Liver (tissue), 9 donors: Measurements from ENCODE around the gene SLC39A10. TPM values are rescaled to one million over a fixed set of nuclear protein-coding genes. Genes with fewer than 3 reads are reported as not detected.

Experiments
- DNase-seq: peaks from one replicate; pipeline ENCODE4 v3.0.0-alpha.2; 2017; ENCODE audit warnings: low spot score
- H3K27ac ChIP-seq, 2 donors: one replicate each; pipeline ENCODE4 v1.7.0; 2013; ENCODE audit warnings: inconsistent platforms in 2 of 2, low read length in 2 of 2, control low read depth in 1 of 2, low read depth in 1 of 2, mild to moderate bottlenecking in 1 of 2
- H3K27me3 ChIP-seq, 4 donors: one replicate each; pipeline versions ENCODE4 v1.6.1 to v1.7.0; 2013; ENCODE audit warnings: low read length in 3 of 4, inconsistent platforms in 1 of 4, mild to moderate bottlenecking in 1 of 4, moderate library complexity in 1 of 4; ENCODE audit not compliant: control insufficient read depth in 4 of 4, insufficient read depth in 4 of 4
- H3K36me3 ChIP-seq, 4 donors: one replicate each; pipeline versions ENCODE4 v1.6.1 to v1.7.0; 2013; ENCODE audit warnings: low read length in 3 of 4, mild to moderate bottlenecking in 3 of 4, low read depth in 1 of 4, moderate library complexity in 1 of 4; ENCODE audit not compliant: control insufficient read depth in 4 of 4, insufficient read depth in 3 of 4
- H3K4me1 ChIP-seq, 4 donors: one replicate each; pipeline versions ENCODE4 v1.6.1 to v1.7.0; 2013; ENCODE audit warnings: low read length in 3 of 4, mild to moderate bottlenecking in 3 of 4, moderate library complexity in 1 of 4; ENCODE audit not compliant: control insufficient read depth in 4 of 4, insufficient read depth in 4 of 4
- H3K4me3 ChIP-seq, 3 donors: one replicate each; pipeline versions ENCODE4 v1.6.1 to v1.7.0; 2013; ENCODE audit warnings: low read length in 3 of 3, control low read depth in 1 of 3, low read depth in 1 of 3, mild to moderate bottlenecking in 1 of 3
- H3K9ac ChIP-seq, 2 donors: one replicate each; pipeline ENCODE4 v1.7.0; 2013; ENCODE audit warnings: low read length in 2 of 2, mild to moderate bottlenecking in 2 of 2, moderate library complexity in 2 of 2, control low read depth in 1 of 2, low read depth in 1 of 2
- H3K9me3 ChIP-seq, 4 donors: one replicate each; pipeline versions ENCODE4 v1.6.1 to v1.7.0; 2013; ENCODE audit warnings: low read length in 3 of 4; ENCODE audit not compliant: control insufficient read depth in 4 of 4
- EGR1 ChIP-seq, 2 donors: IDR thresholded peaks; 2 replicates each; pipeline ENCODE4 v1.6.1; 2016 to 2018; ENCODE audit warnings: antibody characterized with exemption in 2 of 2, low read depth in 2 of 2
- FOXA1 ChIP-seq: IDR thresholded peaks from 2 replicates; pipeline ENCODE4 v1.6.1; 2016; ENCODE audit warnings: antibody characterized with exemption
- FOXA2 ChIP-seq: IDR thresholded peaks from 2 replicates; pipeline ENCODE4 v1.6.1; 2016; ENCODE audit warnings: antibody characterized with exemption
- GABPA ChIP-seq, 2 donors: IDR thresholded peaks in 1 of 2; conservative IDR thresholded peaks in 1 of 2; 2 replicates each; pipeline ENCODE4 v1.6.1; 2016; ENCODE audit warnings: antibody characterized with exemption in 2 of 2, mild to moderate bottlenecking in 1 of 2, moderate library complexity in 1 of 2
- HNF4G ChIP-seq: IDR thresholded peaks from 2 replicates; pipeline ENCODE4 v1.6.1; 2016; ENCODE audit warnings: antibody characterized with exemption
- JUND ChIP-seq, 2 donors: IDR thresholded peaks; 2 replicates each; pipeline ENCODE4 v1.6.1; 2016; ENCODE audit warnings: antibody characterized with exemption in 2 of 2
- NR2F2 ChIP-seq: IDR thresholded peaks from 2 replicates; pipeline ENCODE4 v1.6.1; 2016; ENCODE audit warnings: antibody characterized with exemption
- RAD21 ChIP-seq, 2 donors: IDR thresholded peaks; 2 replicates each; pipeline ENCODE4 v1.6.1; 2016; ENCODE audit warnings: antibody characterized with exemption in 2 of 2, mild to moderate bottlenecking in 2 of 2
- RXRA ChIP-seq, 2 donors: IDR thresholded peaks; 2 replicates each; pipeline ENCODE4 v1.6.1; 2017 to 2018; ENCODE audit warnings: antibody characterized with exemption in 2 of 2, mild to moderate bottlenecking in 1 of 2
- SP1 ChIP-seq: IDR thresholded peaks from 2 replicates; pipeline ENCODE4 v1.6.1; 2018; ENCODE audit warnings: antibody characterized with exemption, mild to moderate bottlenecking
- TAF1 ChIP-seq: conservative IDR thresholded peaks from 2 replicates; pipeline ENCODE4 v1.6.1; 2016; ENCODE audit warnings: antibody characterized with exemption, mild to moderate bottlenecking
- YY1 ChIP-seq: IDR thresholded peaks from 2 replicates; pipeline ENCODE4 v1.6.1; 2016; ENCODE audit warnings: antibody characterized with exemption, mild to moderate bottlenecking
- WGBS: extraction: QIAGEN DNeasy Blood & Tissue Kit; methylation state at CpG from one replicate; pipeline ENCODE4 v1.1.7; 2013; 5-methylcytosine and 5-hydroxymethylcytosine counted together
- polyA plus RNA-seq, 2 donors: library from polyadenylated mRNA; stranded (reverse) in 1 of 2; unstranded in 1 of 2; fragments of 200-250 nt in 1 of 2; fragments of >200 nt in 1 of 2; fragmentation: Nextera tagmentation in 1 of 2; extraction: Ambion mirVana in 1 of 2; gene quantifications; one replicate each; pipeline versions ENCODE4 v1.2.1 to v1.2.3, GENCODE V29; 2013 to 2015
- total RNA-seq, 2 donors: library from RNA; depleted of rRNA; stranded (reverse); fragments of >200 nt; gene quantifications; one replicate each; pipeline ENCODE4 v1.2.3, GENCODE V29; 2014
- TF ChIP-seq, protein P1 (sequence below): IDR thresholded peaks from 2 replicates; pipeline ENCODE4 v1.6.1; 2016; ENCODE audit warnings: antibody characterized with exemption
- TF ChIP-seq, protein P2 (sequence below): fragments of 150-350 bp; IDR thresholded peaks from 2 replicates; pipeline ENCODE4 v1.5.1; 2017; ENCODE audit warnings: improper control_type of control experiment, low read depth, low read length; ENCODE audit not compliant: missing input control
- TF ChIP-seq, protein P3 (sequence below): IDR thresholded peaks from 2 replicates; pipeline ENCODE4 v1.6.1; 2016; ENCODE audit warnings: antibody characterized with exemption
- TF ChIP-seq, protein P4 (sequence below): IDR thresholded peaks from 2 replicates; pipeline ENCODE4 v1.6.1; 2016; ENCODE audit warnings: antibody characterized with exemption, mild to moderate bottlenecking
- donor health status: healthy.
- donor health status: healthy.
- donor health status: healthy.
- donor health status: healthy.
- donor health status: healthy.

SLC39A10 gene
- total and polyA plus RNA-seq, 4 donors, result 0.98 to 7.5 (median 3.4) TPM

DNA sequence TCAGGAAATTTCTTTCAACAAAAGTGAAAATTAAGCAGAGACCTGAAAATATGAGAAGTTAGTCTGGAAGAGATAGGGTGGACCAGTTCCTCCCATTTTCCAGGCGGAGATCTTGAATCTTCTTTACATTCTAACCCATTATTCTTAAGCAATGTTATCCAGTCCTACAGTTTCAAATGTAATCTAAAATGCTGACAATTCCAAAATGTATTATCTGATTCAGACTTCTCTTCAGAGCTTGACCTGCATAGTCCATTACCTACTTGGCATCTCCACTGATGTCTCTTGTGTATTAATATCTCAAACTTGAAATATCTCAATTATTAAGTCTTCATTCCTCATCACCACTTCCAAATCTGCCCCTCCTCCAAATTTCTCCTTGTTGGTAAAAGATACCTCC, 28.4 kb upstream of the SLC39A10 start:
- 95% methylated on average over 1 of the region's 1 CpG for WGBS
- Histone ChIP-seq H3K36me3 (no peaks in the 10 kb centered on the region), H3K27me3 (no peaks in the 10 kb centered on the region), H3K4me1 (no peaks in the 10 kb centered on the region), H3K9me3 (no peaks in the 10 kb centered on the region), H3K9ac (no peak overlapping the region), H3K4me3 (no peak overlapping the region), H3K27ac (no peak overlapping the region)
- TF ChIP-seq RXRA (IDR thresholded peaks at IDR 0.05), result no peak
- TF ChIP-seq, protein P1, sequence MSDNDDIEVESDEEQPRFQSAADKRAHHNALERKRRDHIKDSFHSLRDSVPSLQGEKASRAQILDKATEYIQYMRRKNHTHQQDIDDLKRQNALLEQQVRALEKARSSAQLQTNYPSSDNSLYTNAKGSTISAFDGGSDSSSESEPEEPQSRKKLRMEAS, result no peak
- TF ChIP-seq, protein P2, sequence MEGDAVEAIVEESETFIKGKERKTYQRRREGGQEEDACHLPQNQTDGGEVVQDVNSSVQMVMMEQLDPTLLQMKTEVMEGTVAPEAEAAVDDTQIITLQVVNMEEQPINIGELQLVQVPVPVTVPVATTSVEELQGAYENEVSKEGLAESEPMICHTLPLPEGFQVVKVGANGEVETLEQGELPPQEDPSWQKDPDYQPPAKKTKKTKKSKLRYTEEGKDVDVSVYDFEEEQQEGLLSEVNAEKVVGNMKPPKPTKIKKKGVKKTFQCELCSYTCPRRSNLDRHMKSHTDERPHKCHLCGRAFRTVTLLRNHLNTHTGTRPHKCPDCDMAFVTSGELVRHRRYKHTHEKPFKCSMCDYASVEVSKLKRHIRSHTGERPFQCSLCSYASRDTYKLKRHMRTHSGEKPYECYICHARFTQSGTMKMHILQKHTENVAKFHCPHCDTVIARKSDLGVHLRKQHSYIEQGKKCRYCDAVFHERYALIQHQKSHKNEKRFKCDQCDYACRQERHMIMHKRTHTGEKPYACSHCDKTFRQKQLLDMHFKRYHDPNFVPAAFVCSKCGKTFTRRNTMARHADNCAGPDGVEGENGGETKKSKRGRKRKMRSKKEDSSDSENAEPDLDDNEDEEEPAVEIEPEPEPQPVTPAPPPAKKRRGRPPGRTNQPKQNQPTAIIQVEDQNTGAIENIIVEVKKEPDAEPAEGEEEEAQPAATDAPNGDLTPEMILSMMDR, result no peak
- no peak for TF ChIP-seq NR2F2
- TF ChIP-seq GABPA (IDR thresholded peaks at IDR 0.05 in 1 of 2, conservative IDR thresholded peaks at IDR 0.05 in 1 of 2), result no peak
- TF ChIP-seq, protein P3, sequence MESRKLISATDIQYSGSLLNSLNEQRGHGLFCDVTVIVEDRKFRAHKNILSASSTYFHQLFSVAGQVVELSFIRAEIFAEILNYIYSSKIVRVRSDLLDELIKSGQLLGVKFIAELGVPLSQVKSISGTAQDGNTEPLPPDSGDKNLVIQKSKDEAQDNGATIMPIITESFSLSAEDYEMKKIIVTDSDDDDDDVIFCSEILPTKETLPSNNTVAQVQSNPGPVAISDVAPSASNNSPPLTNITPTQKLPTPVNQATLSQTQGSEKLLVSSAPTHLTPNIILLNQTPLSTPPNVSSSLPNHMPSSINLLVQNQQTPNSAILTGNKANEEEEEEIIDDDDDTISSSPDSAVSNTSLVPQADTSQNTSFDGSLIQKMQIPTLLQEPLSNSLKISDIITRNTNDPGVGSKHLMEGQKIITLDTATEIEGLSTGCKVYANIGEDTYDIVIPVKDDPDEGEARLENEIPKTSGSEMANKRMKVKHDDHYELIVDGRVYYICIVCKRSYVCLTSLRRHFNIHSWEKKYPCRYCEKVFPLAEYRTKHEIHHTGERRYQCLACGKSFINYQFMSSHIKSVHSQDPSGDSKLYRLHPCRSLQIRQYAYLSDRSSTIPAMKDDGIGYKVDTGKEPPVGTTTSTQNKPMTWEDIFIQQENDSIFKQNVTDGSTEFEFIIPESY, result no peak
- TF ChIP-seq RAD21 (IDR thresholded peaks at IDR 0.05), result no peak
- no peak for TF ChIP-seq JUND (IDR thresholded peaks at IDR 0.05)
- TF ChIP-seq, protein P4, sequence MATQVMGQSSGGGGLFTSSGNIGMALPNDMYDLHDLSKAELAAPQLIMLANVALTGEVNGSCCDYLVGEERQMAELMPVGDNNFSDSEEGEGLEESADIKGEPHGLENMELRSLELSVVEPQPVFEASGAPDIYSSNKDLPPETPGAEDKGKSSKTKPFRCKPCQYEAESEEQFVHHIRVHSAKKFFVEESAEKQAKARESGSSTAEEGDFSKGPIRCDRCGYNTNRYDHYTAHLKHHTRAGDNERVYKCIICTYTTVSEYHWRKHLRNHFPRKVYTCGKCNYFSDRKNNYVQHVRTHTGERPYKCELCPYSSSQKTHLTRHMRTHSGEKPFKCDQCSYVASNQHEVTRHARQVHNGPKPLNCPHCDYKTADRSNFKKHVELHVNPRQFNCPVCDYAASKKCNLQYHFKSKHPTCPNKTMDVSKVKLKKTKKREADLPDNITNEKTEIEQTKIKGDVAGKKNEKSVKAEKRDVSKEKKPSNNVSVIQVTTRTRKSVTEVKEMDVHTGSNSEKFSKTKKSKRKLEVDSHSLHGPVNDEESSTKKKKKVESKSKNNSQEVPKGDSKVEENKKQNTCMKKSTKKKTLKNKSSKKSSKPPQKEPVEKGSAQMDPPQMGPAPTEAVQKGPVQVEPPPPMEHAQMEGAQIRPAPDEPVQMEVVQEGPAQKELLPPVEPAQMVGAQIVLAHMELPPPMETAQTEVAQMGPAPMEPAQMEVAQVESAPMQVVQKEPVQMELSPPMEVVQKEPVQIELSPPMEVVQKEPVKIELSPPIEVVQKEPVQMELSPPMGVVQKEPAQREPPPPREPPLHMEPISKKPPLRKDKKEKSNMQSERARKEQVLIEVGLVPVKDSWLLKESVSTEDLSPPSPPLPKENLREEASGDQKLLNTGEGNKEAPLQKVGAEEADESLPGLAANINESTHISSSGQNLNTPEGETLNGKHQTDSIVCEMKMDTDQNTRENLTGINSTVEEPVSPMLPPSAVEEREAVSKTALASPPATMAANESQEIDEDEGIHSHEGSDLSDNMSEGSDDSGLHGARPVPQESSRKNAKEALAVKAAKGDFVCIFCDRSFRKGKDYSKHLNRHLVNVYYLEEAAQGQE, result no peak
- TF ChIP-seq FOXA1, result no peak
- TF ChIP-seq TAF1, result no peak
- TF ChIP-seq HNF4G, result no peak
- TF ChIP-seq EGR1 (IDR thresholded peaks at IDR 0.05; ENCODE audit: low read depth in 2 of 2), result no peak
- no peak for TF ChIP-seq SP1
- no peak for TF ChIP-seq FOXA2
- no peak for TF ChIP-seq YY1
- DNase-seq, result no peak

DNA sequence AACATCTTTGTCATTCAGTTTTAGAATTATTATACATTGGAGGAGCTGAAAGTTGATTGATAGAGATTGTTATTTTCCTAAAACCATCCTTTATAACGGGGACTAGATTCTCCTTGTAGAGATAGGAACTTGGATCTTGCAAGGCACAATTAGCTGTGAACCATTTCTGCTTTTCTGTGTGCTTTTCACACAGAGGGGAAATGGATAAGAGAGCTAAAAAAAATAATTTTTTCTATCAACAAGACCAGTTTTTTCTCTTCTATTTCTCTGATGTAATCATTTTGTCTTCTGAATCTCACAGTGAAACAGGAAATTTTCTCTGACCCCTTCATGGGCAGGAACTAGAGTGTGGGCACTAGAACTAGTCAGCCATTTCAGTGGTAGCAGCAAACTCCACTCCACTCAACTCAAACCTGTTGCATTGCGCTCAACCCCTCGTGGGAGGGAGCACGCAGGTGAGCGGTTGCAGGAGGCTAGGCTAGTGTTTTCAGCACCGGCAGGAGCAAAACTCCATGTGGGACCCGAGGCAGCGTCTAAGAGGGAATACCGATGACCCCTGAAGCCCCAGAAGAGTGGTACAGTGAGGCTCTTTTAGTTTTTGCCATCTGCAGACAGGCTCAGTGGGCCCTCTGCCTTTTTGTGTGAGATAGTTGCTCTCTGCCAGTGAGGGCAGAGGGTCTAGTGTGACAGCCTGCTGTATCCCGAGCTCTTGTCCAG, 24.0 kb upstream of the SLC39A10 start:
- Histone ChIP-seq H3K27ac (no peak overlapping the region), H3K4me3 (no peak overlapping the region), H3K9ac (no peak overlapping the region), H3K4me1 (no peaks in the 10 kb centered on the region), H3K9me3 (no peaks in the 10 kb centered on the region), H3K36me3 (no peaks in the 10 kb centered on the region), H3K27me3 (no peaks in the 10 kb centered on the region)
- WGBS, result 92% methylated on average over 10 of the region's 10 CpGs
- TF ChIP-seq GABPA (IDR thresholded peaks at IDR 0.05 in 1 of 2, conservative IDR thresholded peaks at IDR 0.05 in 1 of 2), result no peak
- TF ChIP-seq JUND (IDR thresholded peaks at IDR 0.05), result no peak
- TF ChIP-seq RXRA (IDR thresholded peaks at IDR 0.05), result no peak
- no peak for DNase-seq
